K562 treated with DMSO at 1 percent for 48 hours (cell line): ENCODE results near the gene POTEF. TPM values are rescaled to one million over a fixed set of nuclear protein-coding genes. Genes with fewer than 3 reads are reported as not detected.

Source experiments
- total RNA-seq: library from RNA; unstranded; fragments of 300-600 nt; gene quantifications from 2 replicates; pipeline ENCODE4 v1.2.3, GENCODE V29; 2022; ENCODE audit warnings: low replicate concordance; ENCODE audit errors: extremely low read depth

POTEF gene
- not detected in 2 replicates for total RNA-seq

DNA sequence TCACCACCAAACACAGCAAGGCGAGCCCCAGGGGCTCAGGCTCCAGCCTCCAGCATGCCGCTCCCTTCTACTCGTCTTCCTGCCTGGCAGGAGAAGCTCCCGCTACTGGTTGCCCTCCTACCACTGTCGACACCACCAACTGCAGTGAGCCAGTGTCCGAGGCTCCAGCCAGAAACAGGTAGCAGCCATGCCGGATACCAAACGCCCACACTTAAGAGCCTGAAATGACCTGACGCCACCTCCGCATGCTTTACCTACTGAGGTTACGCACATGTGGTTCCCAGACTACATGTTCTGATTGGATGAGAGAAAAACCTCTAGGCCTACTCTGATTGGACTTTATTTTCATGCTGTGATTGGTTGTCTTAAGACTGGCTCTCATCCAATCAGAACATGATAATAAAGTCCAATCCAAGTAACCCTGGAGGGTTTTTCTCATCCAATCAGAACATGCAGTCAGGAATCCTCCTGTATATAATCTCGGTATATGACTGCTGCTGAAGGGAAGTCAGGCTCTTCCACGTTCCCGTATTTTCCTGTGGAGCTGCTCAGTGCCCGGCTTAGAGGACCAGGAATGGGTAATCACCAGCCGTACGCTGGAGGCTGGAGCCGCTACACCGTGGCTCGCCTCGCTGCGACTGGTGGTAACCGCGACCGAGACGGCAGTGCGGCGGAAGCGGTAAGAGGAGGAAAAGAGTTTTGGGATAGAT lies at the start of gene POTEF:
TSS of gene POTEF (minus strand) at position 103 of the 710 bp plus-strand sequence. CDS start 8,707 bp downstream, outside the sequence.

DNA sequence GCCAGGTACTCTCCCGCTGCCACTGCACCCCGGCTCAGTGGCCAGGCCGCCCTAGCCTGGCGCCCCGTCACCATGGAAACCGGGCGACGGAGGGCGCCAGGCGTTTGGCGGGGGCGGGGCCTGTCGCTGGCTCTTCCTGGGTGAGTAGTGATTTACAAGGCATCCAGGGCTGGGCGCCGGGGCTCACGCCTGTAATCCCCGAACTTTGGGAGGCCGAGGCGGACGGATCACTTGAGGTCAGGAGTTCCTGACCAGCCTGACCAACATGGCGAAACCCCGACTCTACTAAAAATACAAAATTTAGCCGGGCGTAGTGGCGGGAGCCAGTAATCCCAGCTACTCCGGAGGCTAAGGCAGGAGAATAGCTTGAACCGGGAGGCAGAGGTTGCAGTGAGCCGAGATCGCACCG lies 16.0 kb upstream of the POTEF start, which contains the start of gene CCDC74B:
TSS of gene CCDC74B (minus strand) at position 107 of the 409 bp plus-strand sequence. CDS start 116 bp downstream, outside the sequence.

Other genes with a start within 250 kb of the POTEF start
- not detected in 2 replicates for gene RAB6C, start 149.6 kb downstream of the POTEF start, total RNA-seq
- not detected in 2 replicates for gene CCDC74B, start 15.9 kb upstream of the POTEF start, total RNA-seq
- not detected in 2 replicates for gene SMPD4, start 52.4 kb upstream of the POTEF start, total RNA-seq
- not detected in 2 replicates for gene MZT2B, start 53.0 kb upstream of the POTEF start, total RNA-seq
- not detected in 2 replicates for gene TUBA3E, start 69.2 kb upstream of the POTEF start, total RNA-seq
- gene IMP4, start 213.7 kb upstream of the POTEF start, total RNA-seq, result not detected in 2 replicates
- gene PTPN18, start 226.8 kb upstream of the POTEF start, total RNA-seq, result not detected in 2 replicates